Pancreas (tissue), 10 donors: ENCODE measurements around the gene TSHZ3. TPM values are rescaled to one million over a fixed set of nuclear protein-coding genes. Genes with fewer than 3 reads are reported as not detected.
A peak's percentile ranks its signal among the peaks of the same experiment; 100 is the strongest.

Source experiments
- ATAC-seq, 4 donors: fragments of 200-7000 bp; cut with Tn5 transposase; one replicate each; pipeline versions ENCODE4 v1.8.0 to v1.9.1; 2020; ENCODE audit warnings: mild to moderate bottlenecking in 4 of 4, moderate library complexity in 4 of 4
- DNase-seq, 6 donors: peaks; one replicate each; pipeline ENCODE4 v3.0.0-alpha.2; 2020
- FAIRE-seq: peaks from 2 replicates; lab custom pipeline; 2012; peaks lifted over from hg19 to GRCh38; lab: Jason Lieb, UNC
- H3K27ac ChIP-seq, 4 donors: fragments of 200-600 bp; sonication (generic); 1 replicate in 3 of 4; 2 replicates in 1 of 4; pipeline versions ENCODE4 v1.5.0 to v1.8.0; 2020
- H3K27me3 ChIP-seq, 4 donors: fragments of 200-600 bp; one replicate each; pipeline ENCODE4 v1.8.0; 2021
- H3K36me3 ChIP-seq, 3 donors: fragments of 200-600 bp; sonication (generic) in 1 of 3; one replicate each; pipeline versions ENCODE4 v1.5.0 to v1.8.0; 2020 to 2021
- H3K4me1 ChIP-seq, 3 donors: fragments of 200-600 bp; one replicate each; pipeline ENCODE4 v1.8.0; 2021
- H3K4me3 ChIP-seq, 4 donors: fragments of 200-600 bp; sonication (generic) in 2 of 4; one replicate each; pipeline versions ENCODE4 v1.5.0 to v1.8.0; 2020 to 2021
- H3K9me3 ChIP-seq, 4 donors: fragments of 200-600 bp; one replicate each; pipeline ENCODE4 v1.8.0; 2021
- CTCF ChIP-seq, 4 donors: fragments of 200-600 bp; sonication (generic) in 3 of 4; IDR thresholded peaks; one replicate each; pipeline versions ENCODE4 v1.5.0 to v1.8.0; 2021; ENCODE audit warnings: antibody characterized with exemption in 4 of 4
- WGBS, 2 donors: extraction: QIAGEN DNeasy Blood & Tissue Kit; methylation state at CpG; one replicate each; pipeline ENCODE4 v1.1.7; 2013; 5-methylcytosine and 5-hydroxymethylcytosine counted together
- intact Hi-C, 3 donors: fragments of 100-400 bp; cut with DNase I; formaldehyde crosslinking; loops; one replicate each; pipeline versions ENCODE4 v1.11.1 to v1.14.2; 2022
- polyA plus RNA-seq, 2 donors: library from polyadenylated mRNA; stranded (reverse); fragments of 200-250 nt; gene quantifications; one replicate each; pipeline ENCODE4 v1.2.3, GENCODE V29; 2013
- total RNA-seq, 6 donors: library from RNA; stranded (reverse); fragmentation: NEBNext Ultra II Directional in 4 of 6; extraction: Animal tissue kit (Norgen Biotek cat#: 25700) in 4 of 6; gene quantifications; one replicate each; pipeline versions ENCODE4 v1.2.1 to v1.2.4, GENCODE V29; 2021 to 2023
- donor health status: healthy with polysubstance abuse.
- donor health status: DM: no; HTN: no; CAD: no; lungs with moderate emphysema.
- donor health status: DM: no; HTN: no; CAD: no.
- donor health status: control.
- donor health status: control.
- donor health status: Bipolar disorder and iron deficiency.
- donor health status: DM: yes; HTN: yes; CAD: no.
- donor health status: DM: no; HTN: no; CAD: no.
- donor health status: DM: no; HTN: no; CAD: no.
- donor health status: DM: yes; HTN: yes; CAD: no.

Gene TSHZ3
- total and polyA plus RNA-seq, 8 donors = 0.87 to 3.2 (median 1.5) TPM

DNA sequence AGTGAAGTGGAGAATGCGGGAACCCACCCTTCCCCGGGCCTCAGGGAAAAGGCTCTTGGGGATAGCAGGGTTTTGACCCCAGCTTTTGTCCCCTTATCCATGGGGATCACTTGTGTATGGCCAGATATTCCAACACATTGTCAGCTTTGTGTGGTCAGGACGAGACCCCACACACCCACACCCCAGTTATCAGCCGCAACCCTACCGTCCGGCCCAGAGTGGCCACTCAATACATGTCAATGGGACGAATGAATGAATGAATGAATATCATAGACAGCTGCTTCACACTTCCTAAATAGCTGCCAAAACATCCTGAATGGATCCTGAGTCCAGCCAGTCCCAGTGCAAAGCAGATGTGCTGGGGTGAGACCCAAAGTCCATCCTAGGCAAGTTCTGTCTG, 64.6 kb downstream of the TSHZ3 start:
- Histone ChIP-seq H3K27me3 (no peaks in the 10 kb centered on the region), H3K36me3 (no peaks in the 10 kb centered on the region), H3K9me3 (no peaks in the 10 kb centered on the region), H3K27ac (no peak overlapping the region), H3K4me3 (no peak overlapping the region), H3K4me1 (no peaks in the 10 kb centered on the region)
- ATAC-seq (no peak), FAIRE-seq (no peak), DNase-seq (peak in 1 of 6 donors; percentile 34)
- TF ChIP-seq CTCF (IDR thresholded peaks at IDR 0.05) = no peak
- intact Hi-C loops = no loop called here
- WGBS, 2 donors = 85 to 88% methylated on average over 7 of the region's 7 CpGs

- WGBS, 2 donors = 83% methylated on average over 8 of the region's 8 CpGs
These were observed 65.5 kb downstream of the TSHZ3 start for GRCh38 chr19:31283701-31284100.

DNA sequence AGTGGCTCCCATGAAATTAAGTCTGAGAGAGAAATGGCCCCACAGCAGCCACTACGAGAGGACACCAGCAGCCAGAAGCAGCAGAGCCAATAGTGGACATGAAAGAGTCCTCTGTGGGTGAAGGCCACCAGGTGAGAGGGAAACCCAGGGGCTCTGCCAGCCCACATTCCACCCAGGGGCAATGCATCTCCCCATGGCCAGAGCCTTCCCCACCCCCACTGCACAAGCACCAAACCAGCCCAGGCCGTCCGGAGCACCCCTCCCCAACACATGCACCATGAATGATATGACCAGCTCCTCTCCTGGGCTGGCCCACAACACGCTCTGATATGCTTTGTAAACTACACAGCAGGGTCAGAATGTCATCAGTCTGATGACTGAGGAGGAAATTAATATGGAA, 66.9 kb downstream of the TSHZ3 start:
- Histone ChIP-seq H3K4me3 (no peak overlapping the region), H3K27ac (no peak overlapping the region), H3K36me3 (no peaks in the 10 kb centered on the region), H3K27me3 (no peaks in the 10 kb centered on the region), H3K9me3 (no peaks in the 10 kb centered on the region), H3K4me1 (no peaks in the 10 kb centered on the region)
- intact Hi-C loops = no loop called here
- TF ChIP-seq CTCF (IDR thresholded peaks at IDR 0.05) = no peak
- FAIRE-seq (no peak), DNase-seq (no peak), ATAC-seq (no peak)
- WGBS, 2 donors = 63 to 67% methylated on average over 4 of the region's 4 CpGs

More at GRCh38 chr19:31283701-31284100, 65.5 kb downstream of the TSHZ3 start:
- intact Hi-C loops = no loop called here
- FAIRE-seq (no peak), DNase-seq (no peak), ATAC-seq (no peak)
- Histone ChIP-seq H3K9me3 (no peaks in the 10 kb centered on the region), H3K4me1 (no peaks in the 10 kb centered on the region), H3K27me3 (no peaks in the 10 kb centered on the region), H3K36me3 (no peaks in the 10 kb centered on the region), H3K4me3 (no peak overlapping the region), H3K27ac (no peak overlapping the region)
- TF ChIP-seq CTCF (IDR thresholded peaks at IDR 0.05) = no peak

DNA sequence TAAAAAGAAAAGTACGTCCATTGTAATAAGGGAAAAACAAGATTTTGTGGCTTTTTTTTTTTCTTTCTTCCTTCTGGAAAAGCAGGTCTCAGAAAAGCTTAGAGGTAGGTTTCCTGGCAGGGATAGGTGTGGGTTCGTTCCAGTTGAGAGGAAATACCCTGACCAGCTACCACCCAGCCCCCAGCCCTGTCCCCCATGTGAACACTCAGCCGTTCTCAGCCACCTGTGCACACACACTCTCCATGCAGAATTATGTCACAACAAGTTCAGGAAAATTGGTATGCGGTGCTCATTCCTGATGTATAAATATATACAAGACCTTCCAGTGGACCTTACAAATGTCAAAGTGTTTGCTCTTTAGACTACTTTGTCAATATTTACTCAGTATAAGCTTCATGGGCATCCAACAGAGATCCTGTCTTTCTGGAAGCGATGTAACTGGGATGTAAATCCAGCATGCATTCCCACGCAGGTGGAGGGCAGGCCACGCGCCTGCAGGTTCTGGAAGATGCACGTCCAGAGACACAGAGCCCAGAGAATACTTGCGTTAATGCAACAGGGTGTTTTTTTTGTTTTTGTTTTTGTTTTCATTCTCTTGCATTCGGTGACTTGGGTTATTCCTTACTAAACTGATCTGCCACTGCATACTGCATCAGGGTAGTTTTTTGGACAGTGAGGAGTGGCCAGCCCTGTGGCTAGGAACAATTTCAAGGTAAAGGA, 68.8 kb downstream of the TSHZ3 start:
- WGBS, 2 donors = 57 to 63% methylated on average over 11 of the region's 11 CpGs
- no peak for FAIRE-seq
- no peaks in the 10 kb centered on the region for H3K36me3 ChIP-seq
- H3K4me1 ChIP-seq = no peaks in the 10 kb centered on the region
- no peaks in the 10 kb centered on the region for H3K9me3 ChIP-seq
- intact Hi-C loops = no loop called here
- ATAC-seq = no peak
- no peak overlapping the region for H3K4me3 ChIP-seq
- TF ChIP-seq CTCF (IDR thresholded peaks at IDR 0.05) = no peak
- H3K27ac ChIP-seq = no peak overlapping the region
- H3K27me3 ChIP-seq = no peaks in the 10 kb centered on the region
- DNase-seq = no peak

- WGBS, 2 donors = 87 to 92% methylated on average over 16 of the region's 16 CpGs
These were observed 69.8 kb downstream of the TSHZ3 start for GRCh38 chr19:31279436-31279765.

More at GRCh38 chr19:31279436-31279765, 69.8 kb downstream of the TSHZ3 start:
- H3K27ac ChIP-seq = no peak overlapping the region
- H3K36me3 ChIP-seq = no peaks in the 10 kb centered on the region
- H3K4me1 ChIP-seq = no peaks in the 10 kb centered on the region
- no peaks in the 10 kb centered on the region for H3K27me3 ChIP-seq
- intact Hi-C loops = no loop called here
- no peaks in the 10 kb centered on the region for H3K9me3 ChIP-seq
- TF ChIP-seq CTCF (IDR thresholded peaks at IDR 0.05) = no peak
- DNase-seq (peak in 1 of 6 donors; percentile 46), ATAC-seq (no peak), FAIRE-seq (no peak)
- no peak overlapping the region for H3K4me3 ChIP-seq
